T1000 (cell line): ENCODE data around the gene ABCA1.

Experiments used
- DNase-seq: peaks from one replicate; lab custom pipeline; 2025; ENCODE audit warnings: mixed read lengths; lab: John Stamatoyannopoulos, UW

ABCA1 gene

DNA sequence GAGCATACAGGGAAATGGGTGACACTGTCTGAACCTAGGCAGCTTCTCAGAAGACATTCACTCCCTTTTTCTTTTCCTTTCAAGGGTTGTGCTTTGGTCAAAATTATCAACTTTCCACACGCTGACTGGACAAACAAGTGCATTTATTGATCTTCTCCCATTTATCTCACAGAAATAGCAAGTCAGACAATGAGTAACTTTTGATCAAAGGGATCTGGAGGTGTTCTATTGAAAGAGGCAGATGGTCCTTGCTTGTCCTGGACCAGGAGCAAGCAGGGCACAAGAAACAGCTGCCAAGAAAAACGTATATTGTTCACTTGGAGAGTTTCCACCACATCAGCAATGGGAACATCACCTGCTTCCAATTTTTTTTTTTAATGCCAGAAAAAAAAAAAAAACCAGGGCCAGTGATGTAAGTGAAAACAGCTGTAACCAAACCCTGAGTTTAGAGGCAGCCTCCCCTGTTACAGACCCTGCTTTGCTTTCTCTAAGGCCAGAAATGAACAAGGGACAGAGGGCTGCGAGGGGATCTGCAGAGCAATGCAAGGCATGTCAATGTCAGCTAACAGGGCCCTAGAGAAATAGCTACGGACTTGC is 84.2 kb downstream of the ABCA1 start:
- DNase-seq, result no peak

DNA sequence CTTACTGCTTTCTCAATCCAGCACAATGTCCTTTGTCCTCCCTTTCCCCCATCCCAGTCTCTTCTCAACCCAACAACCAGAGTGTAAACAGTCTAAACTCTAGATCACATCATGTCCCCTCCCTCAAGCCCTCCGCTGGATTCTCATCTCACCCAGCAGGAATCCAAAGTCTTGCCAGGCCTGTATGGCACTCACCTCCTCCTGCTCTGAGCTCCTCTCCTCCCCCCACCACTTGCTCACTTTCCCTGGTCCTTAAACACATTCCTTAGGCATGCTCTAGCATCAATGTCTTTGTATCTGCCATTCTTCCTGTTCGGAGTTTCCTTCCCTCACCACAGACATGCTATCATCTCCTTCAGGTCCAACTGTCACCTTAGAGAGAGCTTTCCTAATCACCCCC is 85.3 kb downstream of the ABCA1 start:
- DNase-seq, result no peak

DNA sequence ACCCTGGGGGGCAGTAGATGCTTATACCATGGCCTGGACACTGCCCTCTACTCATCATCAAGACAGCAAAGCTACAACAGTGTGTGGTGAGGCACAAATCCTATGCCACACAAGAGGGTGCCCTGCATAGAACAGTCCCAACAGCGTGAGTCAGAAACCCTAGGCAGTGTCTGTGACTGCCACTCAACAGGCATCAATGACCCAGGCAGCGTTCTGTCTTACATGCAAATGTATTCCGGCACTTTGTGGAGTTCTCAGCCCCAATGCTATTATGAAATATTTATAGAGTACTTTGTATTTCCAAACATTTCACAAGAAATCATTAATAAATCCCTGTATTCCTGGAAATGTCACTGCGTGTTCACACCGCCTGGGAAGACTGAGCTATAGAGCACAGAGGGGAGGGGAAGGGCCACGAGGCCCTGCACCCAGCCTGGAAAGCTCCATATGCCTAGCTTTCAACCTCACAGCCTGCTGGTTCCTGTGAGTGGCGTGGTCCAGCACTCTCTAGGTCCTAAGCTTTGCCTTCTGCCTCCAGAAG is 86.3 kb downstream of the ABCA1 start:
- DNase-seq, result no peak

DNA sequence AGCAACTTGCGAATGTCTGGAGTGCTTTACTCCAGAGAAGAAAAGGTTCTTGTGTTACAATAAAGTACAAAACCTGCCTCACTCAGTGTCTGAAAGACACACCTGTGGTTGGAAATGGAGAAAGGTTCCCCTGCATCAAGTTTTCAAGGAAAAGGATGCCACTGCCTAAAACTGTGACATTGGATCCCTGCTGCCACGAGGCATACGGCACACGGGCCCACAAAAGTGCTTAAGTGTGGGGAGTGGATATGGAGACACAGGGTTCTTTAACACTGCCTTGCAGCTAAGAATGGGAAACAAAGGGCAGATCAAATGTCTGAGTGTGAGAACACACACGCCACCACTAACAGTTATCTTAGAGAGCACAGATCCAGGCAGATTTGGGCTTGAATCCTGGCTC is 89.0 kb downstream of the ABCA1 start:
- DNase-seq, result no peak

DNA sequence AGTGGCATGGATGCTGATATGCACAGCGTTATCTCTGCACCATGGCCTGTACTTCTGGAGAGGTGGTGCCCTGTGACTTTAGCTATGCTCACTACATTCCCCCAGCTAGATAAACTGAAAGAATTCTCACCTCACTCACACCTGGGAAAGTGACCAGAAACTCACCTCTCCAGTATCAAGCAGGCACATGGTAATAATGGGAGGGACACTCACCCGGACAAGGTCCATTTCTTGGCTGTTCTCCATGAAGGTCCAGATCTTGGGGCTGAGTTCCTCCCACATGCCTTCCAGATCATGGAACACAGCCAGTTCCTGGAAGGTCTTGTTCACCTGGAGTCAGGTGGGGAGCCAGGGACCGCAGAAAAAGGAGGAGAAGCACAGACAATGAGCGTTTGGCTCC is 91.2 kb downstream of the ABCA1 start:
- DNase-seq, result no peak

GRCh38 chr9:104836235-104836634 is 91.7 kb downstream of the ABCA1 start:
- DNase-seq, result no peak

GRCh38 chr9:104835161-104835560 is 92.8 kb downstream of the ABCA1 start:
- no peak for DNase-seq

DNA sequence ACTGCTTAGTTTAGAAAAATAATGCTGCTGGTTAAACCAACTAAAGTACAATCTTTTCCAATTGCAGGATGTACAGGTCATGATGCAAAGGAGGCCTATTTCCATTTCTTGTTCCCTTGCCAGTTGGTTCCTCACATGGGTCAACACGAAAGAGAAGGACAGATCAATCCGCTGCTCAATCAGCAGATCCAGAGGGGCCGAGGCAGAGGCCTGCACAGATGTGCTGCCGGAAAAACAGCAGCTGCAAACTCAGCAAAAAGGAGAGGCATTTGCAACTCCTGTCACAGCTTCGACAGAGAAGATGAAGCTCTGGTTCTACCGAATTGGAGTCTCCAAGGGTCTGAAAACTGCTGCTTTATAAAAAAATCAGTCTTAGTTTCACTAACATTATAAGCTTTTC is 94.3 kb downstream of the ABCA1 start:
- no peak for DNase-seq

DNA sequence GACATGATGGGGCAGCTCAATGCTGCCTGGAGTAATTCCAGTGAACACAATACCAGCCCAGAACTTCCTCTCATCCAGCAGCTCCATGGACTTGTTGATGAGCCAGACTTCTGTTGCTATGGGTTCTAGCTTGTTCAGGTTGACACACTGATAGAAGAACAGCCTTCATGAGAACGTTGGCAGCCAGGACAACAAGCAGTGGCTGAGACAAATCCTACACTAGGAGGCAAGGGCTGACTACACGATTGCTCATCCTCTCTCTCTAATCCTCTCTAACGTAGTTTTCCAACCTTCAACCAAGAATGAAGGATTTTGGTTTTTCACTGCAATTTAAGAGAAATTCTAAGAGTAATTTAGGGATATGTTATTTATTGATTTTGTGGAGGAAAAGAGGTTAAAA is 96.3 kb downstream of the ABCA1 start:
- DNase-seq, result no peak

- no peak for DNase-seq
Observed at GRCh38 chr9:104826911-104827310, 101.0 kb downstream of the ABCA1 start.

GRCh38 chr9:104826079-104826775 is 101.7 kb downstream of the ABCA1 start:
- no peak for DNase-seq

DNA sequence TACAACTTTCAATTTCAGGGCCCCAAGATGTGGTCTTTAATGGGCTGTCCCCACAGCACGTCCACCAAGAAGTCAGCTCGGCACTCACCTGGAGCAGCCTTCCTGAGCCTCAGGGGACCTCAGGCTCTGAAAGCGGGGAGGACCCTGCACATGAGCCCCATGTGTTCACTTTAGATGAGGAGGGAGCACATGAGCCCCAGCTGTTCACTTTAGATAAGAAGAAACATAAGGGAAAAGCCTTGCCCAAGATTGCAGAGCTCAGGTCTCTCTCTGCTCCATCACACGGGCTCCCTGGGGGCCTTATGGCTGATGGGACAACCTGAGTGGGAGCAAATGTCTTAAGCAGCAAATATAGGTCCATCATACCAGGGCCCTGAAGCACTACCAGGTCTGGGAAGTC is 107.6 kb downstream of the ABCA1 start:
- DNase-seq, result no peak

GRCh38 chr9:104819033-104819432 is 108.9 kb downstream of the ABCA1 start:
- no peak for DNase-seq

DNA sequence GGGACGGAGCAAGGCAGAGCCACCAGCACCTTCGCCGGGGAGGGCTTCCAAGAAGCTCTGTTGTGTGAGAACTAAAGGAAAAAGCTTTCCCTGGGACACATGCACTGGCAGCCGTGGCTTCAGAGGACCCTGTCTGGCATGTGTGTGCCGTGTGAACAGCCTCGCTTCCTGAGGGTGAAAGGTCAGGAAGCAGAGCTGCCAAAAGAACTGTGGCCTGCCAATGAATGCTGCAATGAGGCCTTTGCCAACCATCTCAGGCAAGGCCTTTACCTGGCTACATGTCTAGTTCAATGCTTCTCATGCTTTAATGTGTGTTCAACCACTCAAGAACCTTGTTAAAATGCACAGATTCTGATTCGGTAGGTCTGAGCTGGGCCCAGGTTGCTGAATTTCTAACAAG is 110.5 kb downstream of the ABCA1 start:
- no peak for DNase-seq

- DNase-seq, result no peak
Observed at GRCh38 chr9:104815851-104816565, 111.9 kb downstream of the ABCA1 start.

- DNase-seq, result no peak
Observed at GRCh38 chr9:104810421-104811339, 117.3 kb downstream of the ABCA1 start.

GRCh38 chr9:104808035-104808614 is 119.8 kb downstream of the ABCA1 start:
- DNase-seq, result no peak

- DNase-seq, result no peak
Observed at GRCh38 chr9:104805441-104805840, 122.5 kb downstream of the ABCA1 start.

- no peak for DNase-seq
Observed at GRCh38 chr9:104802906-104803305, 125.0 kb downstream of the ABCA1 start.

DNA sequence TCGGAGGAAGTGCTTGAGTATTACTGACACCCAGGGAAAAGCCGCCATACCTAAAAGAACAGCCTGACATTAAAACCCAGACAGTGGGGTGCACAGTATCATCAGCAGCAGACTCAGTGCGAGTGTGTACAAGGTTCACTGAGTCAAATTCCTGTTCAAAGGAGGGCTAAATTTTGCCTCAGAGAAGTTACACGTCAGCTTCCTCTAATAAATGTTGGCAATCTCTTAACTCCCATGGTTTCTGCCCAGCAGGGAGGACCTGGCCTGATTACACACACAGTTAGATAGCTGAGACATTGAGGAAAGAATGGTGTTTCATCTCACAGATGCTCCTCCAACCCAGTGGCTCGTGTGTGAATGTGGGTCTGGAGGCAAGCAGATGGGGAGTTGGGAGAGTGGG is 125.8 kb downstream of the ABCA1 start:
- no peak for DNase-seq

DNA sequence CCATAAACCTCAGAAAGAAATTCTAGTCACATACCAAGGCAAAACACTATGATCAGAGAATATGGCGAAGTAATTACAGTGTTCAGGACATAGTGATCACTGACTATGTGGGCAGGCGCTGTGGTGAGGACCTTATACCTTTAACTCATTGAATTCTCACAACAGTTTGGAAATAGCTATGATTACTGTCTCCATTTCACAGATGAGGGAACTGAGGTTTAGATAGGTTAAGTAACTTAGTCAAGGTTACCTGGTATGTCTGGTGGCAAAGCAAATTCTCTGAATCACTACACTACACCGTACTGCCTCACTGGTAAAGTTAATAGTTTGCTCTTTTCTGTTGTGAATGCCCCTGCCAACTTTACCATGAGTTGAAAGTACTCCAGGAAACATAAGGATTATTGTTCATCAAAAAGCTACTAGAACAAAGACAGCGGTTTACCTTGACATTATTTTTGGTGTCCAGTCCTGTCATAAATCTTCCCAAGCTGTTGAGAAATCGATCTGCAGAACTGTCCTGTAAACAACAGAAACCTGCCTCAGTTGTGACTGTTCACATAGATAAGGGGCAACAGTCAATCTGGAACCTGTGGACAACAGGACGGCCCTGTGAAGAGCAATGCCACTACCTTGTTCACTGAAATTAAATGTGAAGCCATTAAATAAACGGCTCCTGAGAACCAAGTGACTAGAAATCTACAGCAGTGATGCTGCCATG is 127.7 kb downstream of the ABCA1 start:
- DNase-seq, result no peak
